Esophagus muscularis mucosa (tissue), 4 donors: ENCODE results near the gene LAPTM5. TPM values are rescaled to one million over a fixed set of nuclear protein-coding genes. Genes with fewer than 3 reads are reported as not detected.

Experiments
- DNase-seq: peaks from one replicate; pipeline ENCODE4 v3.0.0-alpha.2; 2017; ENCODE audit errors: extremely low spot score
- H3K27ac ChIP-seq, 4 donors: fragments of 200-600 bp; sonication (generic); replicated peaks in 1 of 4; 1 replicate in 3 of 4; 2 replicates in 1 of 4; pipeline ENCODE4 v1.5.1; 2016 to 2019; ENCODE audit warnings: mild to moderate bottlenecking in 1 of 4
- H3K27me3 ChIP-seq, 4 donors: fragments of 200-600 bp; sonication (generic); one replicate each; pipeline versions ENCODE4 v1.5.1 to v1.6.0; 2016 to 2019
- H3K36me3 ChIP-seq, 4 donors: fragments of 200-600 bp; sonication (generic); one replicate each; pipeline ENCODE4 v1.5.1; 2016 to 2019
- H3K4me1 ChIP-seq, 4 donors: fragments of 200-600 bp; sonication (generic); one replicate each; pipeline ENCODE4 v1.5.1; 2016 to 2019
- H3K4me3 ChIP-seq, 4 donors: fragments of 200-600 bp; sonication (generic); 1 replicate in 2 of 4; 2 replicates in 2 of 4; pipeline ENCODE4 v1.5.1; 2016 to 2019; ENCODE audit warnings: mild to moderate bottlenecking in 4 of 4, moderate library complexity in 1 of 4
- H3K9me3 ChIP-seq, 4 donors: fragments of 200-600 bp; sonication (generic); 1 replicate in 3 of 4; 2 replicates in 1 of 4; pipeline ENCODE4 v1.5.1; 2016 to 2019
- CTCF ChIP-seq, 3 experiments: fragments of 200-600 bp in 2 of 3; fragments of 450-650 bp in 1 of 3; sonication (generic) in 2 of 3; IDR thresholded peaks; one replicate each; pipeline ENCODE4 v1.5.1; 2017 to 2019; ENCODE audit warnings: antibody characterized with exemption in 3 of 3, mild to moderate bottlenecking in 2 of 3, moderate library complexity in 1 of 3
- EP300 ChIP-seq: sonication (generic); formaldehyde crosslinking; IDR thresholded peaks from one replicate; pipeline ENCODE4 v1.6.1; 2017; ENCODE audit warnings: antibody characterized with exemption
- POLR2A ChIP-seq: fragments of 450-650 bp; IDR thresholded peaks from one replicate; pipeline ENCODE4 v1.6.1; 2017; ENCODE audit warnings: antibody characterized with exemption, moderate library complexity, mild to moderate bottlenecking, low read depth
- POLR2AphosphoS5 ChIP-seq, 2 donors: sonication (generic); formaldehyde crosslinking; IDR thresholded peaks; one replicate each; pipeline ENCODE4 v1.6.1; 2017; ENCODE audit warnings: antibody characterized with exemption in 2 of 2
- WGBS: methylation state at CpG from one replicate; pipeline ENCODE4 v1.1.5; 2018; 5-methylcytosine and 5-hydroxymethylcytosine counted together
- intact Hi-C: fragments of 100-400 bp; cut with DNase I; formaldehyde crosslinking; loops from one replicate; pipeline ENCODE4 v1.15.1; 2023
- total RNA-seq, 4 donors: library from RNA; depleted of rRNA; stranded (reverse); fragments of >200 nt; gene quantifications; one replicate each; pipeline versions ENCODE4 v1.1.0 to v1.2.1, GENCODE V29; 2016

LAPTM5 gene
- total RNA-seq, 4 donors from 2014 or later: 32.4 to 83.7 (median 36.3) TPM

- H3K4me3 ChIP-seq: no peak overlapping the region
- no peaks in the 10 kb centered on the region for H3K27me3 ChIP-seq
- no peak for DNase-seq
- intact Hi-C loops: no loop called here
- 95% methylated on average over 11 of the region's 15 CpGs for WGBS
- no peak overlapping the region for H3K27ac ChIP-seq
- H3K36me3 ChIP-seq: no peaks in the 10 kb centered on the region
- peaks cover 2 to 11% (median 8%) of the 10 kb centered on the region in 4 donors for H3K4me1 ChIP-seq
- no peaks in the 10 kb centered on the region for H3K9me3 ChIP-seq
- no peak for TF ChIP-seq POLR2AphosphoS5 (IDR thresholded peaks at IDR 0.05)
- TF ChIP-seq CTCF (IDR thresholded peaks at IDR 0.05): no peak
- no peak for TF ChIP-seq POLR2A
- TF ChIP-seq EP300: no peak
These were observed 8.2 kb upstream of the LAPTM5 start for GRCh38 chr1:30765556-30766434.

- Histone ChIP-seq H3K27ac (no peak overlapping the region), H3K4me3 (no peak overlapping the region), H3K4me1 (peaks cover 2 to 11% (median 8%) of the 10 kb centered on the region in 4 donors), H3K36me3 (no peaks in the 10 kb centered on the region), H3K27me3 (no peaks in the 10 kb centered on the region), H3K9me3 (no peaks in the 10 kb centered on the region)
- no peak for DNase-seq
- intact Hi-C loops: no loop called here
- TF ChIP-seq POLR2AphosphoS5 (IDR thresholded peaks at IDR 0.05) (no peak), CTCF (IDR thresholded peaks at IDR 0.05) (no peak), EP300 (no peak), POLR2A (no peak)
- 91% methylated on average over 14 of the region's 18 CpGs for WGBS
These were observed 7.5 kb upstream of the LAPTM5 start for GRCh38 chr1:30764939-30765555.

GRCh38 chr1:30764396-30764795 is 6.8 kb upstream of the LAPTM5 start:
- no peak overlapping the region for H3K27ac ChIP-seq

GRCh38 chr1:30763651-30764248 is 6.2 kb upstream of the LAPTM5 start:
- Histone ChIP-seq H3K27me3 (no peaks in the 10 kb centered on the region), H3K27ac (no peak overlapping the region)

More at GRCh38 chr1:30764396-30764795, 6.8 kb upstream of the LAPTM5 start:
- H3K4me1 ChIP-seq: peaks cover 2 to 11% (median 8%) of the 10 kb centered on the region in 4 donors
- intact Hi-C loops: no loop called here
- H3K36me3 ChIP-seq: no peaks in the 10 kb centered on the region
- no peak for TF ChIP-seq EP300
- TF ChIP-seq CTCF (IDR thresholded peaks at IDR 0.05): no peak
- no peak for TF ChIP-seq POLR2A
- TF ChIP-seq POLR2AphosphoS5 (IDR thresholded peaks at IDR 0.05): no peak
- H3K9me3 ChIP-seq: no peaks in the 10 kb centered on the region
- DNase-seq: no peak
- no peak overlapping the region for H3K4me3 ChIP-seq
- H3K27me3 ChIP-seq: no peaks in the 10 kb centered on the region
- 95% methylated on average over 5 of the region's 5 CpGs for WGBS

More at GRCh38 chr1:30763651-30764248, 6.2 kb upstream of the LAPTM5 start:
- intact Hi-C loops: no loop called here
- WGBS: 70% methylated on average over 10 of the region's 10 CpGs
- Histone ChIP-seq H3K9me3 (no peaks in the 10 kb centered on the region), H3K4me1 (peaks cover 2 to 11% (median 8%) of the 10 kb centered on the region in 4 donors), H3K4me3 (no peak overlapping the region), H3K36me3 (no peaks in the 10 kb centered on the region)
- TF ChIP-seq CTCF (IDR thresholded peaks at IDR 0.05) (no peak), POLR2A (no peak), EP300 (no peak), POLR2AphosphoS5 (IDR thresholded peaks at IDR 0.05) (no peak)
- no peak for DNase-seq
